PC-3 (cell line): ENCODE data around the gene TALDO1. TPM values are rescaled to one million over a fixed set of nuclear protein-coding genes. Genes with fewer than 3 reads are reported as not detected.

ENCODE experiments used
- ATAC-seq: fragments of 200-7000 bp; cut with Tn5 transposase; 2 replicates; pipeline ENCODE4 v1.9.1; 2020; ENCODE audit warnings: mild to moderate bottlenecking, moderate library complexity
- BruUV-seq: library from RNA; stranded (reverse); fragments of 400-500 nt; replicated peaks from 2 replicates; lab custom pipeline; 2021; lab: Mats Ljungman, UMichigan
- CTCF ChIA-PET: fragments of 300-600 bp; sonication (Branson Sonifier 250); formaldehyde crosslinking; loops from one replicate; lab custom pipeline; 2022; ENCODE audit warnings: antibody characterized with exemption; lab: Charles Lee
- POLR2A ChIA-PET: fragments of 300-600 bp; sonication (Branson Sonifier 250); formaldehyde crosslinking; loops from one replicate; lab custom pipeline; 2022; ENCODE audit warnings: antibody characterized with exemption; ENCODE audit not compliant: unreplicated experiment; lab: Charles Lee
- DNase-seq: peaks from one replicate; pipeline ENCODE4 v3.0.0-alpha.2; 2015
- H2AFZ ChIP-seq: fragments of 300-600 bp; sonication (generic); 2 replicates; pipeline ENCODE4 v1.6.0; 2016; ENCODE audit warnings: antibody characterized with exemption, low read length
- H3F3A ChIP-seq: fragments of 300-600 bp; sonication (generic); one replicate; pipeline ENCODE4 v1.6.0; 2017; ENCODE audit warnings: antibody characterized with exemption, low read length, control low read depth, mild to moderate bottlenecking; ENCODE audit not compliant: unreplicated experiment
- H3K27ac ChIP-seq: fragments of 300-600 bp; sonication (generic); 2 replicates; pipeline ENCODE4 v1.5.1; 2016; ENCODE audit warnings: mild to moderate bottlenecking, low read length
- H3K27me3 ChIP-seq: fragments of 300-600 bp; sonication (generic); 2 replicates; pipeline ENCODE4 v1.6.1; 2016; ENCODE audit warnings: low read length, mixed read lengths
- H3K36me3 ChIP-seq: fragments of 300-600 bp; sonication (generic); 2 replicates; pipeline ENCODE4 v1.6.1; 2016; ENCODE audit warnings: low read depth, mixed run types, low read length, mixed read lengths
- H3K4me1 ChIP-seq: fragments of 300-600 bp; sonication (generic); 2 replicates; pipeline ENCODE4 v1.5.1; 2016; ENCODE audit warnings: low read length; ENCODE audit not compliant: insufficient read depth
- H3K4me2 ChIP-seq: fragments of 300-600 bp; sonication (generic); 2 replicates; pipeline ENCODE4 v1.6.0; 2016; ENCODE audit warnings: low read length
- H3K4me3 ChIP-seq: fragments of 300-600 bp; sonication (generic); 2 replicates; pipeline ENCODE4 v1.5.1; 2016; ENCODE audit warnings: mild to moderate bottlenecking, low read length, mixed read lengths
- H3K79me2 ChIP-seq: fragments of 300-600 bp; sonication (generic); 2 replicates; pipeline ENCODE4 v1.6.1; 2017; ENCODE audit warnings: low read length, mixed read lengths
- H3K9ac ChIP-seq: fragments of 300-600 bp; sonication (generic); 2 replicates; pipeline ENCODE4 v1.6.0; 2016; ENCODE audit warnings: mild to moderate bottlenecking, low read length
- H3K9me2 ChIP-seq: fragments of 300-600 bp; sonication (generic); replicated peaks from 2 replicates; pipeline ENCODE4 v1.6.1; 2016; ENCODE audit warnings: mixed run types, low read length, mixed read lengths
- H3K9me3 ChIP-seq: fragments of 300-600 bp; sonication (generic); 2 replicates; pipeline ENCODE4 v1.6.1; 2016; ENCODE audit warnings: low read length, mixed read lengths
- H4K20me1 ChIP-seq: fragments of 300-600 bp; sonication (generic); 2 replicates; pipeline ENCODE4 v1.6.1; 2016; ENCODE audit warnings: low read length, mixed read lengths
- EZH2 ChIP-seq: fragments of 300-600 bp; sonication (generic); IDR thresholded peaks from one replicate; pipeline ENCODE4 v1.6.1; 2017; ENCODE audit warnings: antibody characterized with exemption, mild to moderate bottlenecking, low read length; ENCODE audit not compliant: unreplicated experiment
- EZH2phosphoT487 ChIP-seq: fragments of 300-600 bp; sonication (generic); IDR thresholded peaks from 2 replicates; pipeline ENCODE4 v1.6.1; 2018; ENCODE audit warnings: mild to moderate bottlenecking, antibody characterized with exemption, low read length, borderline replicate concordance
- intact Hi-C: fragments of 100-400 bp; cut with micrococcal nuclease; formaldehyde crosslinking; loops from 2 replicates; pipeline ENCODE4 v1.9.0; 2023
- total RNA-seq: library from RNA; depleted of rRNA; stranded (reverse); fragments of >200 nt; gene quantifications from 2 replicates; pipeline ENCODE4 v1.2.3, GENCODE V29; 2014
- TF ChIP-seq, protein P1 (sequence below): fragments of 300-600 bp; sonication (generic); conservative IDR thresholded peaks from 2 replicates; pipeline ENCODE4 v1.5.1; 2017; ENCODE audit warnings: antibody characterized with exemption, low read depth, mild to moderate bottlenecking, low read length

The TALDO1 gene
- total RNA-seq, 1 experiment from 2014 or later: 326 TPM

DNA sequence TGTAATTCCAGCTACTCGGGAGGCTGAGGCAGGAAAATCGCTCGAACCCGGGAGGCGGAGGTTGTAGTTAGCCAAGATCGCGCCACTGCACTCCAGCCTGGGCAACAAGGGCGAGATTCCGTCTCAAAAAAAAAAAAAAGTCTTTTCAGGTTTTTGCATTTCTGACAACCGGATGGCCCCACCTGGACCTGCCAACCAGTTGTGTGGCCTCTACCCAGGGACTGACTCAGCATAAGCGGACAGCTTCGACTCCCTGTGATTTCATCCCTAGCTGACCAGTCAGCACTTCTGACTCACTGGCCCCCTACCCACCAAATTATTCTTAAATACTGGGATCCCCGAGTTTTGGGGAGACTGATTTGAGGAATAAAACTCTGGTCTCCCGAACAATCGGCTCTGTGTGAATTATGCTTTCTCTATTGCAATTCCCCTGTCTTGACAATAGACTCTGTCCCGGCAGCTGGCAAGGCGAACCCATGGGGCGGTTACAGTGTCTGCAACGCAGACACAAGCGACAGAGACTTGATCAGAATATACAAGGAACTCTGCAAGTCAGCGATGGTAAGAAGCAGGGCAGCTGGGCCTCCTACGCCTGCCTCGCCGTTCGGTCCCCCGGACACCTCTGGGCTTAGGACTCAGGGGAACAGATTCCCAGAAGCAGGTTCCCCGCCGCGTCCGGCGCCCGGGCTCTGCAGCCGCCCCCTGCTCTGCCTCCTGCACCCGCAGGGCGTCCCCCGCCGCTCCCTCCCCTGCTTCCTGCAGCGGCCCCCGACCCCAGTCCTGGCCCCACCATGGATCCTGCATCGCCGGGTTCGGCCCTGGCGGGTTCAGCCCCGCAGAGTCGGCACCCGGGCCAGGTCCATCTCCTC, 741 bp upstream of the TALDO1 start:
- Histone ChIP-seq H3K79me2 (peaks cover 44% of the 10 kb centered on the region), H3K9me3 (no peaks in the 10 kb centered on the region), H3K27me3 (no peaks in the 10 kb centered on the region), H3K4me2 (peak overlapping the region; percentile 88), H3K4me1 (peaks cover 15% of the 10 kb centered on the region), H3K9ac (peak overlapping the region; percentile 97), H2AFZ (peak overlapping the region; percentile 86), H3K9me2 (no peaks in the 10 kb centered on the region), H3F3A (no peaks in the 10 kb centered on the region), H3K36me3 (no peaks in the 10 kb centered on the region; the same call in 1 of the 2 replicates), H3K4me3 (peak overlapping the region; percentile 97), H4K20me1 (peaks cover 18% of the 10 kb centered on the region; the same call in 1 of the 2 replicates), H3K27ac (peak overlapping the region; percentile 54)
- ChIA-PET POLR2A (interaction anchor here (0.6 kb wide), 1 partner anchor 52 kb away, joined by 4 read pairs; the partner anchor contains the start of gene DEAF1), CTCF (no interaction called here)
- intact Hi-C loops: no loop called here
- ATAC-seq: peak; percentile 29
- TF ChIP-seq EZH2phosphoT487 (no peak), EZH2 (no peak)
- TF ChIP-seq, protein P1, sequence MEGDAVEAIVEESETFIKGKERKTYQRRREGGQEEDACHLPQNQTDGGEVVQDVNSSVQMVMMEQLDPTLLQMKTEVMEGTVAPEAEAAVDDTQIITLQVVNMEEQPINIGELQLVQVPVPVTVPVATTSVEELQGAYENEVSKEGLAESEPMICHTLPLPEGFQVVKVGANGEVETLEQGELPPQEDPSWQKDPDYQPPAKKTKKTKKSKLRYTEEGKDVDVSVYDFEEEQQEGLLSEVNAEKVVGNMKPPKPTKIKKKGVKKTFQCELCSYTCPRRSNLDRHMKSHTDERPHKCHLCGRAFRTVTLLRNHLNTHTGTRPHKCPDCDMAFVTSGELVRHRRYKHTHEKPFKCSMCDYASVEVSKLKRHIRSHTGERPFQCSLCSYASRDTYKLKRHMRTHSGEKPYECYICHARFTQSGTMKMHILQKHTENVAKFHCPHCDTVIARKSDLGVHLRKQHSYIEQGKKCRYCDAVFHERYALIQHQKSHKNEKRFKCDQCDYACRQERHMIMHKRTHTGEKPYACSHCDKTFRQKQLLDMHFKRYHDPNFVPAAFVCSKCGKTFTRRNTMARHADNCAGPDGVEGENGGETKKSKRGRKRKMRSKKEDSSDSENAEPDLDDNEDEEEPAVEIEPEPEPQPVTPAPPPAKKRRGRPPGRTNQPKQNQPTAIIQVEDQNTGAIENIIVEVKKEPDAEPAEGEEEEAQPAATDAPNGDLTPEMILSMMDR: no peak
- DNase-seq: peak; percentile 56
- BruUV-seq: no TSS peak

DNA sequence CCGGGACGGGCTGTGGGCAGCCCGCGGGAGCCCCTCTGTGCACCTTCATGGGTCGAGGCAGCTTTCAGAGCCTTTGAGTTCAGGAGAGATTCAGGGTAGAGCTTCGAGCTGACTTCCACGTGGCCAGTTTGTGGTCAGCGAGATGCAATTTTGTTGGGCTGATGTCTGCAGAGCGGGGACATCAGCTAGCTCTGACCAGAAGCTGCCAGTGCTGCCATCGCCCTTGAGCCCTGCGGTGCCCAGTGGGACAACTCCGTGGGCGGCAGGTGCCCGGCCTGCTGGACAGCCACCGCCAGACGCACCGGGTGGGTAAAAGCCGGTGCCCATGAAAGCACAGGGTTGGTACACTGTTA, 719 bp downstream of the TALDO1 start:
- peak overlapping the region; percentile 88 for H3K4me2 ChIP-seq
- H3K36me3 ChIP-seq: no peaks in the 10 kb centered on the region; the same call in none of the 2 replicates
- ChIA-PET POLR2A (no interaction called here), CTCF (no interaction called here)
- no peaks in the 10 kb centered on the region for H3K9me3 ChIP-seq
- TF ChIP-seq EZH2 (no peak), EZH2phosphoT487 (no peak)
- TF ChIP-seq, protein P1: no peak
- H3K4me3 ChIP-seq: peak overlapping the region; percentile 97
- H3K9me2 ChIP-seq: no peaks in the 10 kb centered on the region
- no peaks in the 10 kb centered on the region for H3F3A ChIP-seq
- H4K20me1 ChIP-seq: peaks cover 22% of the 10 kb centered on the region
- no peaks in the 10 kb centered on the region for H3K27me3 ChIP-seq
- H3K79me2 ChIP-seq: peaks cover 58% of the 10 kb centered on the region
- peak overlapping the region; percentile 97 for H3K9ac ChIP-seq
- no TSS peak for BruUV-seq
- intact Hi-C loops: loop anchor here (2.0 kb wide), 1 partner anchor 15 kb away; no protein-coding TSS in a partner anchor
- ATAC-seq: peak; percentile 28
- H3K4me1 ChIP-seq: peaks cover 15% of the 10 kb centered on the region
- peak overlapping the region; percentile 75 for H3K27ac ChIP-seq
- peak overlapping the region; percentile 86; the same call in 1 of the 2 replicates for H2AFZ ChIP-seq
- no peak for DNase-seq

DNA sequence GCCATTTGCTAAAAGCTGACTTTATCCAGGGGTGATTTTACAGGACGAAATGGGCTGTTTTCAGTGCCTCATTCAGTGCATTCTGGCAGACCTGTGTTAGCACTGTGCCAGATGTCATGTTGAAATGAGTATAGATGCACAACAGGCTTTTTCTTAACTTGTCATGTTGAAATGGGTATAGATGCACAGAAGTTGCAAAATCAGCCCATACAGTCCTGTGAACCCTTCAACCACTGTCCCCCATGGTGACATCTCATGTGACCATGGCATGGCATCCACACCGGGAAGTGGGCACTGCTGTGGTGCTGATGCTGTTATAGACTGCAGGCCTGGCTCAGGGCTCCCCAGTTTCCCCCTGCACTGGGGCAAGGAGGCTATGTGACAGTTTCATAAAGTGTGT, 2.5 kb downstream of the TALDO1 start:
- no peak for DNase-seq
- H3K27me3 ChIP-seq: no peaks in the 10 kb centered on the region
- H3F3A ChIP-seq: no peaks in the 10 kb centered on the region
- H3K27ac ChIP-seq: no peak overlapping the region
- no TSS peak for BruUV-seq
- peak overlapping the region; percentile 97; the same call in 1 of the 2 replicates for H3K9ac ChIP-seq
- intact Hi-C loops: loop anchor here (2.0 kb wide), 1 partner anchor 13 kb away; no protein-coding TSS in a partner anchor
- H3K4me1 ChIP-seq: peaks cover 15% of the 10 kb centered on the region
- H3K9me2 ChIP-seq: no peaks in the 10 kb centered on the region
- TF ChIP-seq EZH2 (no peak), EZH2phosphoT487 (no peak)
- TF ChIP-seq, protein P1: no peak
- H3K4me2 ChIP-seq: peak overlapping the region; percentile 88
- H2AFZ ChIP-seq: no peak overlapping the region
- no peaks in the 10 kb centered on the region; the same call in none of the 2 replicates for H3K36me3 ChIP-seq
- no peaks in the 10 kb centered on the region for H3K9me3 ChIP-seq
- H3K79me2 ChIP-seq: peaks cover 75% of the 10 kb centered on the region
- peak overlapping the region; percentile 97 for H3K4me3 ChIP-seq
- no peak for ATAC-seq
- ChIA-PET POLR2A (no interaction called here), CTCF (no interaction called here)
- peaks cover 22% of the 10 kb centered on the region for H4K20me1 ChIP-seq
